ENCODE results near the gene PTGR2. TPM values are rescaled to one million over a fixed set of nuclear protein-coding genes. Genes with fewer than 3 reads are reported as not detected.

PTGR2 gene
- total RNA-seq, 1 experiment from 2014 or later, result 14.2 TPM

DNA sequence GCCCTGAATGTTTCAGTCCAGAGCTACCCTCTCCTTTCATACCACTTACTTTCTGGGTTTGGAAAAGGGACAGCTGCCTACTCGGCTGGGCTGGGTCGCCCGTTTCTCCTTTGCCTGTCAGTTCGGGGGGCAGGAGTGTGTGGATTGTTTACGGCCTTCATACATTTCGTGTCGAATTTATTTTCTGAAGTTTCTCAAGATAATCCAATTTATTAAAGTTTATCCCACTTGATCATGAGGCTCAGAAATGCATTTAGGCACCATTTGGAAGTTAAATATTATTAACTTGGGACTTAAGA, 35.6 kb downstream of the PTGR2 start:
- Mint-ChIP-seq H3K4me1 (ENCODE audit: low read depth, unreplicated experiment) (peaks cover 26% of the 10 kb centered on the region), H3K4me3 (ENCODE audit: unreplicated experiment) (peak overlapping the region; percentile 96), H3K9me3 (ENCODE audit: unreplicated experiment) (no peaks in the 10 kb centered on the region), H3K27ac (ENCODE audit: unreplicated experiment) (peak overlapping the region; percentile 98), H3K36me3 (ENCODE audit: insufficient read depth, unreplicated experiment) (peaks cover 23% of the 10 kb centered on the region), H3K27me3 (ENCODE audit: insufficient read depth, unreplicated experiment) (no peaks in the 10 kb centered on the region)
- H3K4me1 ChIP-seq, result peaks cover 17% of the 10 kb centered on the region
- CTCF ChIA-PET, result interaction anchor here (0.6 to 1.6 kb wide), 4 partner anchors 128 to 370 kb away, joined by 3 to 4 read pairs (median 4); no protein-coding TSS in a partner anchor
- TF ChIP-seq, protein P1, sequence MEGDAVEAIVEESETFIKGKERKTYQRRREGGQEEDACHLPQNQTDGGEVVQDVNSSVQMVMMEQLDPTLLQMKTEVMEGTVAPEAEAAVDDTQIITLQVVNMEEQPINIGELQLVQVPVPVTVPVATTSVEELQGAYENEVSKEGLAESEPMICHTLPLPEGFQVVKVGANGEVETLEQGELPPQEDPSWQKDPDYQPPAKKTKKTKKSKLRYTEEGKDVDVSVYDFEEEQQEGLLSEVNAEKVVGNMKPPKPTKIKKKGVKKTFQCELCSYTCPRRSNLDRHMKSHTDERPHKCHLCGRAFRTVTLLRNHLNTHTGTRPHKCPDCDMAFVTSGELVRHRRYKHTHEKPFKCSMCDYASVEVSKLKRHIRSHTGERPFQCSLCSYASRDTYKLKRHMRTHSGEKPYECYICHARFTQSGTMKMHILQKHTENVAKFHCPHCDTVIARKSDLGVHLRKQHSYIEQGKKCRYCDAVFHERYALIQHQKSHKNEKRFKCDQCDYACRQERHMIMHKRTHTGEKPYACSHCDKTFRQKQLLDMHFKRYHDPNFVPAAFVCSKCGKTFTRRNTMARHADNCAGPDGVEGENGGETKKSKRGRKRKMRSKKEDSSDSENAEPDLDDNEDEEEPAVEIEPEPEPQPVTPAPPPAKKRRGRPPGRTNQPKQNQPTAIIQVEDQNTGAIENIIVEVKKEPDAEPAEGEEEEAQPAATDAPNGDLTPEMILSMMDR (IDR thresholded peaks at IDR 0.05; ENCODE audit: insufficient read depth in 1 of 2, low read depth in 1 of 2, low read length in 1 of 2, severe bottlenecking in 1 of 2, unreplicated experiment in 1 of 2), result no peak
- no peaks in the 10 kb centered on the region for H3K9me3 ChIP-seq
- H3K36me3 ChIP-seq (ENCODE audit: control insufficient read depth, insufficient read depth, low read length), result no peaks in the 10 kb centered on the region
- POLR2A ChIA-PET, result interaction anchor here (0.6 to 2.1 kb wide), 6 partner anchors 36 to 318 kb away, joined by 3 to 26 read pairs (median 6); partner anchors contain the start of genes ACOT2, COQ6, FAM161B and PTGR2
- no TSS peak for BruUV-seq (replicated peaks)
- DNase-seq, result no peak
- no peaks in the 10 kb centered on the region for H3K27me3 ChIP-seq (replicated peaks; ENCODE audit: control insufficient read depth, insufficient read depth, low read length)
- H3K4me3 ChIP-seq (ENCODE audit: low read depth, low read length), result peak overlapping the region; percentile 69
- intact Hi-C loops (cut with micrococcal nuclease; ENCODE audit: unreplicated experiment), result loop anchor here (5.0 kb wide), 2 partner anchors 50 to 65 kb away; partner anchors contain the start of genes COQ6 and FAM161B

- H3K27ac Mint-ChIP-seq (ENCODE audit: unreplicated experiment), result peak overlapping the region; percentile 98
- H3K36me3 Mint-ChIP-seq (ENCODE audit: insufficient read depth, unreplicated experiment), result peaks cover 23% of the 10 kb centered on the region
- ChIA-PET POLR2A (interaction anchor here (2.1 kb wide), 1 partner anchor 37 kb away, joined by 26 read pairs; the partner anchor contains the start of gene PTGR2), CTCF (interaction anchor here (0.5 to 1.6 kb wide), 2 partner anchors 92 to 159 kb away, joined by 3 to 4 read pairs; no protein-coding TSS in a partner anchor)
- TF ChIP-seq, protein P1 (IDR thresholded peaks at IDR 0.05; ENCODE audit: insufficient read depth in 1 of 2, low read depth in 1 of 2, low read length in 1 of 2, severe bottlenecking in 1 of 2, unreplicated experiment in 1 of 2), result no peak
- no peaks in the 10 kb centered on the region for H3K9me3 Mint-ChIP-seq (ENCODE audit: unreplicated experiment)
- H3K27me3 Mint-ChIP-seq (ENCODE audit: insufficient read depth, unreplicated experiment), result no peaks in the 10 kb centered on the region
- Histone ChIP-seq H3K4me1 (peaks cover 17% of the 10 kb centered on the region), H3K4me3 (ENCODE audit: low read depth, low read length) (peak overlapping the region; percentile 69), H3K9me3 (no peaks in the 10 kb centered on the region), H3K27me3 (replicated peaks; ENCODE audit: control insufficient read depth, insufficient read depth, low read length) (no peaks in the 10 kb centered on the region), H3K36me3 (ENCODE audit: control insufficient read depth, insufficient read depth, low read length) (no peaks in the 10 kb centered on the region)
- intact Hi-C loops (cut with micrococcal nuclease; ENCODE audit: unreplicated experiment), result loop anchor here (5.0 kb wide), 2 partner anchors 51 to 64 kb away; partner anchors contain the start of genes COQ6 and FAM161B
- peaks cover 26% of the 10 kb centered on the region for H3K4me1 Mint-ChIP-seq (ENCODE audit: low read depth, unreplicated experiment)
- DNase-seq, result no peak
- H3K4me3 Mint-ChIP-seq (ENCODE audit: unreplicated experiment), result peak overlapping the region; percentile 96
- TSS peak; percentile 62 for BruUV-seq (replicated peaks)
Observed at GRCh38 chr14:73887694-73888459, 36.2 kb downstream of the PTGR2 start.

DNA sequence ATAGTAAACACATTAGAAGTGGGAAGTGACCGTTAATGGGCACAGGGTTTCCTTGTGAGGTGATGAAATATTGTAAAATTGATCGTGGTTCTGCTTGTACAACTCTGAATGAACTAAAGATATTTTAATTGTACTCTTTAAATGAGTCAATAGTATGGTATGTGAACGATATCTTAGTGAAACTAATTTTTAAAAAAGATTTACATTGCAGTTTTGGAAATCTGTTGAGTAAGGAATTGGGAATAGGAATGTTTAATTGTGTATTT, 36.8 kb downstream of the PTGR2 start:
- H3K4me3 Mint-ChIP-seq (ENCODE audit: unreplicated experiment), result peak overlapping the region; percentile 96
- no peak for DNase-seq
- peaks cover 20% of the 10 kb centered on the region for H3K36me3 Mint-ChIP-seq (ENCODE audit: insufficient read depth, unreplicated experiment)
- POLR2A ChIA-PET, result no interaction called here
- H3K9me3 Mint-ChIP-seq (ENCODE audit: unreplicated experiment), result no peaks in the 10 kb centered on the region
- peak overlapping the region; percentile 98 for H3K27ac Mint-ChIP-seq (ENCODE audit: unreplicated experiment)
- BruUV-seq (replicated peaks), result no TSS peak
- TF ChIP-seq, protein P1 (IDR thresholded peaks at IDR 0.05; ENCODE audit: insufficient read depth in 1 of 2, low read depth in 1 of 2, low read length in 1 of 2, severe bottlenecking in 1 of 2, unreplicated experiment in 1 of 2), result no peak
- no peaks in the 10 kb centered on the region for H3K27me3 Mint-ChIP-seq (ENCODE audit: insufficient read depth, unreplicated experiment)
- H3K4me1 Mint-ChIP-seq (ENCODE audit: low read depth, unreplicated experiment), result peaks cover 26% of the 10 kb centered on the region
- H3K36me3 ChIP-seq (ENCODE audit: control insufficient read depth, insufficient read depth, low read length), result no peaks in the 10 kb centered on the region
- CTCF ChIA-PET, result interaction anchor here (0.5 kb wide), 1 partner anchor 91 kb away, joined by 3 read pairs; no protein-coding TSS in a partner anchor
- no peaks in the 10 kb centered on the region for H3K27me3 ChIP-seq (replicated peaks; ENCODE audit: control insufficient read depth, insufficient read depth, low read length)
- intact Hi-C loops (cut with micrococcal nuclease; ENCODE audit: unreplicated experiment), result loop anchor here (5.0 kb wide), 2 partner anchors 51 to 64 kb away; partner anchors contain the start of genes COQ6 and FAM161B
- H3K4me3 ChIP-seq (ENCODE audit: low read depth, low read length), result no peak overlapping the region
- H3K9me3 ChIP-seq, result no peaks in the 10 kb centered on the region
- H3K4me1 ChIP-seq, result peaks cover 17% of the 10 kb centered on the region

All from Caco-2 (cell line).